ENCODE measurements around the gene RXRA.

Gene RXRA

DNA sequence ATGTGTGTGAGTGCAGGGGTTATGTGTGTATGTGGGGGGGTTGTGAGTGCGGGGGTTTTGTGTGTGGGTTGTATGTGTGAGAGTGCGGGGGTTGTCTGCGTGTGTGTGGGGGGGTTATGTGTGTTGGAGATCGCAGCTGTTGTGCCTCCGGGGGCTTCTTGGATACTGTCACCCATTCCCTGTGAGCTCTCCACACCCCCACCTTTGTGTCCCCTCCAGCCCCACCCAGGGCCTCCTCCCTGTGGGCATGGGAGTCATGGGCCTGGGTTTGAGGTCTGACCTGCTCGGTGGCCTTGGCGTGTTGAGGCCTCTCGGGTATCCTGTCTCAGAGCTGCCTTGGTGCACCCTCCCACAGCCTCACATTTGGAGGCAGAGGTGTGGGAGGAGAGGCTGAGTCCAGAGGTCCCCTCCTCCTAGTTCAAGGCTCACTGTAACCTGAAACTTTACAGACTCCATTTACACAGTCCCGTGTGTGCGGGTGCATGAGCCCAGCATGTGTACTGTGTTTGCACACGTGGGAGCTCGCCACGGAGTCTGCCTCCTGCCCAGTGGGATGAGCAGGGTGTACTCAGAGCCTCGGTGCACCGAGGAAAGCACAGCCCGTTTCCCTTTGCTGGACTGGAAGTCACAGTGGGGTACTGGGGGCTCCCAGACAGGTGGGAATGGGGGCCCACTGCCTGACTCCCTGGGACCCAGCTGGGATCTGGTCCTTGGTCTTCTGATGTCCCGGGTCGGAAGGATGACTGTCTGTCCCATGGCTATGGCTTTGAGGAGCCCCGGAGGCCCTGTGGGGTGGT, 43.4 kb downstream of the RXRA start:
- no peak for DNase-seq

- DNase-seq: no peak
Measured at GRCh38 chr9:134370213-134370492, 43.9 kb downstream of the RXRA start.

GRCh38 chr9:134370638-134371037, 44.4 kb downstream of the RXRA start:
- DNase-seq: no peak

- no peak for DNase-seq
Measured at GRCh38 chr9:134371731-134372130, 45.5 kb downstream of the RXRA start.

DNA sequence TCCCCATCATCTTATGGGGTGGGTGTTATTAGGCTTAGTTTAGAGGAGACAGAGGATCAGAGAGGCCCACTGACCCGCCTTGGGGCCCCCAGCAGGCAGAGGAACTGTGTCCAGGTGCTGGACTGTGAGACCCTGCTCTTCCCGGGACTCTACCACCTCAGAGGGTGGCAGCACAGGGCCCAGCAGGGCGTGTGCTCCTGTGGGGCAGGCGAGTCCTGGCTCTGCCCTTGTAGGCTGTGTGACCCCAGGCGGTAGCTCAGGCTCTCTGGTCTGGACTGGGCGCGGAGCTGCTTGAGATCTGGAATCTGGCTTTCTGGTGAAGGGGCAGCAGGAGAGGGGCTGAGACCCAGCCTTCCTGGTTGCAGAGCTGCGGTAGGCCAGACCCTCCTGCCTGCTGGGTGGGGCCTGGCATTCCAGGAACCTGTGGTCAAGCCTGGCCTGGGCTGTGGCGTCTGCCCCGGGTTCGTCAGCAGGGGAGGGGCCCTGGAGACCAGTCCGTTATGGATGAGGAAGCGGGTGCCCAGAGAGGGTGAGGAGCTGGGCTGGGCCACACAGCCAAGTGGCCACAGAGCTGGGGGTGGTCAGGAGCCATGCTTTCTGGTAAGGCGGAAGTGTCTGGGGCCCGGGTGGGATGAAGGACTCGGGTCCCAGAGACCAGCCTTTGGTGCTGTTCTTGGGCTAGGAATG, 46.5 kb downstream of the RXRA start:
- DNase-seq: no peak

DNA sequence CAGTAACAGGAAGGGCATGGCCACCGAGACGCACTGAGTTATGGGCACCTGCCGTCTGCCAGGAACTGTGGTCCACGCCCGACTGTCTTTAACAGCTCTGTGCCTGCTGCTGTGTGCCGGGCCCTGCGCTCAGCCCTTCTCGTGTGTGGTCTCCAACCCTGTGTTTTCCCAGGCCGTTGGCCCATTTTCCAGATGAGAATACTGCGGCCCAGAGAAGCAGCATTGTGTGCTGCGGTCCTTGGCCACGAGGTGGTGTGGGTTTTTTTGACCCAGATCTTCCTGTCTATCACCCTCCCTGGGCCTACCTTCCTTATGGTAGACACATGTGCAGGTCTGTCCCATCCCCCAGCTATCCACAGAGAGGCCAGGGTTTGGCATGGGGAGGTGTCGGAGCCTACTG, 47.0 kb downstream of the RXRA start:
- DNase-seq: no peak

- no peak for DNase-seq
Measured at GRCh38 chr9:134373953-134374300, 47.7 kb downstream of the RXRA start.

GRCh38 chr9:134374301-134375010, 48.2 kb downstream of the RXRA start:
- no peak for DNase-seq

DNA sequence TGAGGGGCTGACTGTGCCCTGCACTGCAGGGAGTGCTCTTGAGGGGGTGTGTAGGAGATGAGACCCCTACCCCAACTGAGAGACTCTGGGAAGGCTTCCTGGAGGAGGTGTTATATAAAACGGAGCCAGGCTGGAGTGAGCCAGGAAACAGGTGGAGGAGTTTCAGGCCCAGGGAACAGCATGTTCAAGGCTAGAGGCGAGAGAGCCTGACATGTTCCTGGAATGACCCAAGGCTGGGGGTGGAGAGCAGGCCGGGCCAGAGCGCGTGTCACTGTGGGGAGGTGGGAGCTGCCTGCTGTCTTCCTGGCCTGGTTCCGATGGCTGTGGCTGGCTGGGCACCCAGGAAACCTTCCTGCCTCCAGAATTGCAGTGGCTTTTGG, 48.7 kb downstream of the RXRA start:
- DNase-seq: no peak

GRCh38 chr9:134375430-134376385, 49.5 kb downstream of the RXRA start:
- no peak for DNase-seq

DNA sequence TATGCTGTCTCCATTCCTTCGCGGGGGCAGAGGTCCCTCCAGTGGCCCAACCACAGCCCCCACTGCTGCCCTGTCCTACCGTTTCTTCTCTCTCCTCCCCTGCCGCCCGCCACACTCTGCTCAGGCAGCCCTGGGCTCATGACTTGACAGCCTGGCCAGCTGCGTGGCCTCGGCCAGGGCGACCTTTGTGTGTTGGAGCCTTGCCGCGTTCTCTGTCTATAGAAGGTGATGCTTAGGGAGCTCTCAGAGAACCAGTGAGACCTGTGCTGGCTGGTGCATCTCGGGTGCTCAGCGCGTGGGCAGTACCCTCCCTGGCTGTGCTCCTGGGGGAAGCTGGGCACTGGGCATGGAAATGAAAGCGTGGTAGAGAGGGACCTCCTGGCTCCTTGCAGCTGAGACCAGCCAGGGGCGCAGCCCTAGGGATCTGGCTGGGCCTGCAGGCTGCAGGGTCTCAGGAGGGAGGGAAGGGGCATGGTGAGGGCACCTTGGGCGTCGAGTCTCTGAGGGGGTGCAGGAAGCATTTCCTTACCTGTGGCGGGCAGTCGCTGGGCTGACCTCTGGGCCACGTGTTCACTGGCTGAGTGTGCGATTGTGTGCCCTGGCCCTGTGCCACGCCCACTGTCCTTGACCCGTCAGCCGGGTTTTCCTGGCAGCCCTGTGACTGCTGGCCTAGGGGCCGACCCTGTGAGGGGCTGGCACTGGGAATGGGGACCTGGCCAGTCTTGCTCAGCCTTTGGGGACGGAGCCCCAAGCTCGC, 50.3 kb downstream of the RXRA start:
- DNase-seq: no peak

GRCh38 chr9:134377143-134377484, 50.9 kb downstream of the RXRA start:
- no peak for DNase-seq

GRCh38 chr9:134377976-134378375, 51.7 kb downstream of the RXRA start:
- no peak for DNase-seq

DNA sequence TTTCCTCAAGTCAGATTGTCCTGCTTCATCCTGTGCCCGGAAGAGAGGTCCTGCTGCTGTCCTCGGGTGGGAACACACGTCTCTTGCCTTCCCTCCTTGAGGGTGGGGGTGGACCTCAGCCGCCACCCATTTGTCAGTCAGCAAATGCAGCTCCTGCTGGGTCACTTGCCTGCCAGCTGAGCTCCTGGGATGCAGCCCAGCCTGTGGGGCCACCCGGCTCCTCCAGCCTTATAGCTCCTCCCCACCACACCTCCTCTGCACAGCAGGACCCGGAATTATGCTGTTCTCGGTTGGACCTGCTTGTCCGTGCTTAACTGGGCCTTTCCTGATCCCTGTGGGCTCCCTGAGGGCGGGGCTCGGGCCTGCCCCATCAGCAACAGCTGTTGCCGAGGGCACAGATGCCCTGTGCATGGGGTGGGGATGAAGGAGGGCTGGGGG, 52.7 kb downstream of the RXRA start:
- DNase-seq: no peak

DNA sequence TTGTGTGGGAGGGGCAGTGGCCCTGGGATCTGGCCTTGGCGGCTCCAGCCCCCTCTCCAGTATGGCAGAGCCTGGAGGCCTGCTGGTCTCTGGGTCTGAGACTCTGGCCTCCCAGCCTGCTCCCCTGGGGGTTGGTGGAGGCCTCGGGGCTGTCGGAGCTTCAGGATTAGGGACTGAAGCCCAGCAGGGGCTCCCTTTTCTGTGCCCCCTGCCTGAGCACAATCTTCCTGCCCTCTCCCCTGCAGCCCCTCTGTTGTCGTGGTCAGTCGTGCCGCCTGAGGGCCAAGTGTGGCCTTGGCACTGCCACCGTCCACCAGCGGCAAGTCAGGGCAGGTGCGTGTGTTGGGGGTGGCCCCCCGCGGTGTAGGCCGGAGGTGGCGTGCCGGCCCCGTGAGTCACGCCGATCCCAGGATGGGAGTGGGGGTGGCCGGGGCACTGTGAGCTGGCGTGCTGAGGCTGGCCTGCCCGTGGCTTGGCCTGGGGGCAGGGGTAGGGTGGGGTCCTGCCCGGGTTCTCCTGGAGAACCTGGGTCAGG, 53.6 kb downstream of the RXRA start:
- no peak for DNase-seq

DNA sequence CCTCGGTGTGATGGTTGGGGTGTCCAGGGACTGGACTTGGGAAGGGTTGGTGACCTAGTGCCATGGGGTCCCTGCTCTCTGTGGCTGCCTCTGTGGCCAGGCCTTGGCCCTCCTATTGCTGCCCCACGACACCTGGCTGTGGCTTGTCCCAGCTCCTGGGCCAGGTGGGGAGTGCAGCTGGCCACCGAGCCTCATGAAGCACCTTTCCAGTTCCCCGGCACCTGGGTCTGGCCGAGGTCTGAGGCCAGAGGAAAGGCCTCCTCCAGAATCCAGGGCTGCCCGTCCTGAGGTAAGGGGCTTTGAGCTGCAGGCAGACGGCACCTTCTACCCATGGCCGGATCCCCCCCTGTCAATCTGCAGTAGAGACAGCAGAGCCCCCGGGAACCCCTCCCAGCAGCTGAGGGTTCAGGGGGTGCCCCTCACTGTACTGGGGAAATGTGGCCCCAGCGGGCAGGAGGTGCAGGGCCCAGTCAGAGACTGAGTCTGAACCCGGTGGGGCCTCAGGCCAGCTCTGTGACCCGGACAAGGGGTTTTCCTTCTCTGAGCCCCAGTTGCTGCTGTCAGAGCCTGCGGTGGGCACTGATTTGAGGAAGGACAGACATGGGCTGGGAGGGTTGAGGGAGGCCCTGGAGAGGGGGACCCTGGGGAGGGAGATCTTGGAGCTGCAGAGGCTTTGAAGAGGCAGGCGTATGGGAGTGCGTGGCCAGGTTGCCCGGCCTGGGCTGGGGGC, 54.5 kb downstream of the RXRA start:
- no peak for DNase-seq

- DNase-seq: no peak
Measured at GRCh38 chr9:134381272-134381661, 55.0 kb downstream of the RXRA start.

- peak; percentile 40 for DNase-seq
Measured at GRCh38 chr9:134381671-134382516, 55.6 kb downstream of the RXRA start.

DNA sequence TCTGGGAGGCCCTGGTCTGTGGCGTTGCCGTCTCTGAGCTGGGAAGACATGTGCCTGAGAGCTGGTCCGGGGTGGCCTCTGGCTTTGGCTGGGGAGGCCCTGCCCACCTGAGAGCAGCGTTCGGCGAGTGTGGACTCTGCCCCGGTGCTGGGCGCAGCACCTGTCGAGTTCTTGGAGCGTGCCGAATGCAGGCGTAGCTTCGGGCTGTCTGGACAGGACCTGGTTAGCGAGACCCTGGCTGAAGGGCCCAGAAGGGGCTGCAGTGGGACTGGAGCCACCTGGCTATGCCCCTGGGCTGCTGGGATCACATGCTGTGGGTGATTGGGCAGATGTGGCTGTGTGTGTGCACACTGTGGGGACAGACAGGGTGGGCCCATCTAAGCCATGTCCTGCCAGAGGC, 56.5 kb downstream of the RXRA start:
- no peak for DNase-seq

GRCh38 chr9:134383148-134383547, 56.9 kb downstream of the RXRA start:
- DNase-seq: no peak

Data from activated naive CD4-positive, alpha-beta T cell treated with anti-CD3 and anti-CD28 coated beads, Interleukin-2, amount 50 U/mL, for 16 hours (primary cell).